GM23248 (cell line): Measurements from ENCODE around the gene PLXNA1. TPM values are rescaled to one million over a fixed set of nuclear protein-coding genes. Genes with fewer than 3 reads are reported as not detected.

ENCODE experiments used
- DNase-seq: peaks from one replicate; pipeline ENCODE4 v3.0.0-alpha.2; 2015
- H2AFZ ChIP-seq: fragments of 200-600 bp; sonication (generic); 2 replicates; pipeline ENCODE4 v1.6.1; 2016; ENCODE audit warnings: antibody characterized with exemption
- H3F3A ChIP-seq: fragments of 200-600 bp; sonication (generic); 2 replicates; pipeline ENCODE4 v1.6.1; 2016; ENCODE audit warnings: mild to moderate bottlenecking, antibody characterized with exemption, mixed run types; ENCODE audit not compliant: insufficient read depth
- H3K27ac ChIP-seq: fragments of 200-600 bp; sonication (generic); 2 replicates; pipeline ENCODE4 v1.5.1; 2016; ENCODE audit warnings: mild to moderate bottlenecking
- H3K27me3 ChIP-seq: fragments of 200-600 bp; sonication (generic); replicated peaks from 2 replicates; pipeline ENCODE4 v1.6.1; 2016; ENCODE audit warnings: mild to moderate bottlenecking; ENCODE audit not compliant: insufficient read depth
- H3K36me3 ChIP-seq: fragments of 200-600 bp; sonication (generic); 2 replicates; pipeline ENCODE4 v1.6.1; 2016; ENCODE audit warnings: low read depth, mild to moderate bottlenecking
- H3K4me1 ChIP-seq: fragments of 200-600 bp; sonication (generic); 2 replicates; pipeline ENCODE4 v1.6.1; 2016; ENCODE audit warnings: mild to moderate bottlenecking; ENCODE audit not compliant: insufficient read depth
- H3K4me2 ChIP-seq: fragments of 200-600 bp; sonication (generic); one replicate; pipeline ENCODE4 v1.6.1; 2016; ENCODE audit warnings: mild to moderate bottlenecking; ENCODE audit not compliant: unreplicated experiment
- H3K4me3 ChIP-seq: fragments of 200-600 bp; sonication (generic); 2 replicates; pipeline ENCODE4 v1.5.1; 2016; ENCODE audit warnings: mild to moderate bottlenecking
- H3K79me2 ChIP-seq: fragments of 200-600 bp; sonication (generic); 2 replicates; pipeline ENCODE4 v1.6.1; 2016; ENCODE audit warnings: mild to moderate bottlenecking; ENCODE audit not compliant: insufficient read depth
- H3K9ac ChIP-seq: fragments of 200-600 bp; sonication (generic); 2 replicates; pipeline ENCODE4 v1.6.1; 2016; ENCODE audit warnings: mild to moderate bottlenecking
- H3K9me2 ChIP-seq: fragments of 200-600 bp; sonication (generic); 2 replicates; pipeline ENCODE4 v1.6.1; 2016; ENCODE audit warnings: mixed run types, mild to moderate bottlenecking, moderate library complexity; ENCODE audit not compliant: insufficient read depth
- H3K9me3 ChIP-seq: fragments of 200-600 bp; sonication (generic); one replicate; pipeline ENCODE4 v1.6.1; 2017; ENCODE audit warnings: low read depth
- H4K20me1 ChIP-seq: fragments of 200-600 bp; sonication (generic); 2 replicates; pipeline ENCODE4 v1.6.0; 2016; ENCODE audit not compliant: insufficient read depth
- EZH2 ChIP-seq: fragments of 200-600 bp; sonication (generic); IDR thresholded peaks from 2 replicates; pipeline ENCODE4 v1.6.1; 2018; ENCODE audit warnings: antibody characterized with exemption, mild to moderate bottlenecking; ENCODE audit not compliant: insufficient read depth, poor library complexity, severe bottlenecking
- EZH2phosphoT487 ChIP-seq: fragments of 200-600 bp; sonication (generic); IDR thresholded peaks from 2 replicates; pipeline ENCODE4 v1.6.1; 2018; ENCODE audit warnings: antibody characterized with exemption, moderate library complexity, mild to moderate bottlenecking, low read depth; ENCODE audit not compliant: insufficient read depth
- WGBS, 2 experiments: methylation state at CpG; one replicate each; pipeline ENCODE4 v1.1.6; 2015 to 2017; ENCODE audit warnings: low lambda C conversion rate in 2 of 2, low coverage in 1 of 2; ENCODE audit errors: missing lambda C conversion rate in 2 of 2; 5-methylcytosine and 5-hydroxymethylcytosine counted together
- in situ Hi-C: fragments of 300-500 bp; cut with MboI; formaldehyde crosslinking; loops from 2 replicates; pipeline ENCODE4 v1.15.0; 2020
- polyA plus RNA-seq: library from polyadenylated mRNA; unstranded; fragments of >200 nt; fragmentation: Nextera tagmentation; extraction: Ambion mirVana; gene quantifications from 2 replicates; pipeline ENCODE4 v1.2.1, GENCODE V29; 2016
- total RNA-seq: library from RNA; depleted of rRNA; stranded (reverse); fragments of >200 nt; shearing (Covaris generic); gene quantifications from 2 replicates; pipeline ENCODE4 v1.2.3, GENCODE V29; 2014

PLXNA1 gene
- total and polyA plus RNA-seq, 2 experiments from 2014 or later, result 13.4 to 84.7 TPM

DNA sequence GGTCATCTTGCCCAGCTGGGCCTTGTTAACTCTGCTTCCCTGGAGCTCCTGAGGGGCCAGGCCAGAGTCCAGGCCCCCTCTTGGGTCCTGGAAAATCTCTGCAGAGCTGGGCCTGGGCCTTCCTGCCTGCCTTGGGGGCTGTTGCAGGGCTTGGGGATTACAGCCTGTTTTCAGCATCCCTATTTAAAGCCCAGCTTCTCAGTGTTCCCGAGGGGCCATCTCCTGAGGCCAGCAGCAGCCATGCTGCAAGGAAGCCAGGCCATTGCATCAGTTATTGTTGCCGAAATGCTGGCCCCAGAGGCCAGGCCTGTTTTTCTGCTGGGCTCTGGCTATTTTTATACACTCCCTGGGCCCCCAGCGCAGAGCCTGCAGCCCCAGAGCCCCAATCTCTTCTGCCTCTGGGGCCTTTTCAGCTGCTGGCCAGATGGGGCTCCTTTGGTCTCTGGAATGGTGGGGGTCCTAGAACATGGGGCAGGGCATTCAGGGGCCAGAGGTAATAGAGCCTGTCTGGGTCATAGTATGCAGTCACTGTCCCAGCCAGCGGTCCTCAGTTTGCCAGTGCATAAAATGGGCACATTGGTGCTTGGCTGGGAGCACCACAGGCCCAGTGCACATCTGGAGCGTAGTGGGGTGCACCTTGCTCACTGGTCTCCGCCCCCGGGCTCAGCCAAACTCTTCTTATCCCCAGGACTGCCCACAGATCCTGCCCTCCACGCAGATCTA lies 28.5 kb downstream of the PLXNA1 start:
- Histone ChIP-seq H3F3A (no peaks in the 10 kb centered on the region), H3K79me2 (peaks cover 6% of the 10 kb centered on the region), H3K4me2 (no peak overlapping the region), H3K4me3 (no peak overlapping the region), H3K9me2 (no peaks in the 10 kb centered on the region), H4K20me1 (no peaks in the 10 kb centered on the region), H3K36me3 (peaks cover 4% of the 10 kb centered on the region; the same call in 1 of the 2 replicates), H3K9ac (peak overlapping the region; percentile 59), H2AFZ (no peak overlapping the region), H3K27me3 (no peaks in the 10 kb centered on the region), H3K27ac (peak overlapping the region; percentile 39; the same call in 1 of the 2 replicates), H3K4me1 (0 out of 2 replicates have a peak, but pooled peaks cover 7% of the 10 kb centered on the region), H3K9me3 (no peaks in the 10 kb centered on the region)
- TF ChIP-seq EZH2phosphoT487 (no peak), EZH2 (no peak)
- peak; percentile 62 for DNase-seq
- 81 to 83% methylated on average over 8 of the region's 8 CpGs for WGBS, 2 experiments
- in situ Hi-C loops, result no loop called here

DNA sequence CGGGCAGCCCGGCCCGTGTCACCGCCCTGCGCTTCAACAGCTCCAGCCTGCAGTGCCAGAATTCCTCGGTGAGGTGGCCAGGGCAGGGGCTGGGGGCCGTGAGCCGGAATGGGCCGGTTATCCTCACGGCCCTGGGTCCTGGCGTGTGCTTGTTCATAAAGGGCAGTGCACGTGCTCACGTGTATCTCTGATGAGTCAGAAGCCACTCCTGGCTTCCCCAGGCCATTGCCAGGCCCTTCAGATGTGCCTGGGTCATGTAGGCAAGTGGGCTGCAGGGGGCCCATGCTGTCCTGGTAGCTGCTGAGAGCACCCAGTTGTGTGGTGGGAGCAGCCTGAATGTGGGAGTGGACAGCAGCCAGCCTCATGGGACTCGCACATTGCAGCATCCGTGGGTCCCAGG lies 29.2 kb downstream of the PLXNA1 start:
- 0 out of 2 replicates have a peak, but pooled peaks cover 7% of the 10 kb centered on the region for H3K4me1 ChIP-seq

DNA sequence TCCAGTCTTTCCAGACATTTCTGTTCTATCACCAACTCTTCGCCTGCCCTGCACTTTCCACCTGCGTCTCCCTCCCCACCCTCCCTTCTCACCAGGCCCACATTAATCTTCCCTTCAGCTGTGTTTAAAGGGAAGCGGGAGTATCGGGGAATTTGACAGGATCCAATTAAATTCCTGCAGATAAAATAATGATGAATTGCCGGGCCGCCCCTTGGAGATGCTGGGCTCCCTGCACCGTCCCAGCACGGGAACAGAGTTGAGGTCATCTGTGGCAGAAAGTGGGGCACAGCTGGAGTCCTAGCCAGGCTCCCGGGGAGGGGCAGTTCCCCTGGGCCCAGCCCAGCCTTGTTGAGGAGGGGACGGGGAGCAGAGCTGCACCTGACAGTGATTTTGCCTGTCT lies 30.3 kb downstream of the PLXNA1 start:
- no peaks in the 10 kb centered on the region for H3F3A ChIP-seq
- H2AFZ ChIP-seq, result no peak overlapping the region
- whole genome bisulfite sequencing, 2 experiments, result 82 to 83% methylated on average over 10 of the region's 10 CpGs
- no peak overlapping the region for H3K9ac ChIP-seq
- no peaks in the 10 kb centered on the region for H4K20me1 ChIP-seq
- H3K4me3 ChIP-seq, result no peak overlapping the region
- H3K27ac ChIP-seq, result no peak overlapping the region
- peaks cover 6% of the 10 kb centered on the region; the same call in 1 of the 2 replicates for H3K79me2 ChIP-seq
- H3K27me3 ChIP-seq, result no peaks in the 10 kb centered on the region
- TF ChIP-seq EZH2 (no peak), EZH2phosphoT487 (no peak)
- no peaks in the 10 kb centered on the region for H3K9me2 ChIP-seq
- no peak overlapping the region for H3K4me2 ChIP-seq
- in situ Hi-C loops, result no loop called here
- DNase-seq, result no peak
- peaks cover 4% of the 10 kb centered on the region; the same call in 1 of the 2 replicates for H3K36me3 ChIP-seq
- H3K4me1 ChIP-seq, result 0 out of 2 replicates have a peak, but pooled peaks cover 7% of the 10 kb centered on the region
- no peaks in the 10 kb centered on the region for H3K9me3 ChIP-seq

More for the DNA sequence above, 29.2 kb downstream of the PLXNA1 start:
- Histone ChIP-seq H3F3A (no peaks in the 10 kb centered on the region), H3K4me3 (no peak overlapping the region), H3K27ac (no peak overlapping the region), H3K4me2 (no peak overlapping the region), H3K9me2 (no peaks in the 10 kb centered on the region), H3K36me3 (peaks cover 4% of the 10 kb centered on the region; the same call in 1 of the 2 replicates), H3K79me2 (peaks cover 6% of the 10 kb centered on the region), H4K20me1 (no peaks in the 10 kb centered on the region), H3K27me3 (no peaks in the 10 kb centered on the region), H3K9ac (0 out of 2 replicates have a peak overlapping the region, but pooled peaks have one; percentile 59), H3K9me3 (no peaks in the 10 kb centered on the region), H2AFZ (no peak overlapping the region)
- no peak for TF ChIP-seq EZH2
- no peak for TF ChIP-seq EZH2phosphoT487
- WGBS, 2 experiments, result 82 to 88% methylated on average over 15 of the region's 15 CpGs
- peak; percentile 37 for DNase-seq
- in situ Hi-C loops, result no loop called here

DNA sequence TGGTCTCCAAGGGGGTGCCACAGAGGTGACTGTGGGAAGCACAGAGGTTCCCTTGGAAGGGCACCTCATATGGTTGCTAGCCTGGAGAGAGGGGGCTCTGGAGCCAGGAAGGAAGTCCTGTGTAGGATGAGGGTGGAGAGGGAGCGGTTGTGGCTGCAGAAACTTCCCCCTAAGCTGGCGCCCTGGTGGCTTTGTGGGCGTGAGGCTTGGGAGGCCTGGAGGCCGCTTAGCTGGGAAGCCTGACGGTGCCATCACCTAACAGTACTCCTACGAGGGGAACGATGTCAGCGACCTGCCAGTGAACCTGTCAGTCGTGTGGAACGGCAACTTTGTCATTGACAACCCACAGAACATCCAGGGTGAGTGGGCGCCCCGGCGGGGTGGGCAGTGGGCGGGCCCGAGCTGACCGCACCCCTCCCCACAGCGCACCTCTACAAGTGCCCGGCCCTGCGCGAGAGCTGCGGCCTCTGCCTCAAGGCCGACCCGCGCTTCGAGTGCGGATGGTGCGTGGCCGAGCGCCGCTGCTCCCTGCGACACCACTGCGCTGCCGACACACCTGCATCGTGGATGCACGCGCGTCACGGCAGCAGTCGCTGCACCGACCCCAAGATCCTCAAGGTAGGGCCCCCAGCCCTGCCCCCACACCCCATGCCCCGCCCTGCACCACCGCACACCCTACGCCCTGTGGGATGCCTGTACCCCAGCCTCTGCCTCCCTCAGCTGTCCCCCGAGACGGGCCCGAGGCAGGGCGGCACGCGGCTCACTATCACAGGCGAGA lies 31.0 kb downstream of the PLXNA1 start:
- Histone ChIP-seq H2AFZ (no peak overlapping the region), H3K27ac (no peak overlapping the region), H3K4me3 (no peak overlapping the region), H3K79me2 (peaks cover 6% of the 10 kb centered on the region; the same call in 1 of the 2 replicates), H3K36me3 (peaks cover 4% of the 10 kb centered on the region; the same call in 1 of the 2 replicates), H3K9me2 (no peaks in the 10 kb centered on the region), H3F3A (no peaks in the 10 kb centered on the region), H3K9ac (no peak overlapping the region), H3K4me2 (no peak overlapping the region), H3K27me3 (no peaks in the 10 kb centered on the region), H3K4me1 (0 out of 2 replicates have a peak, but pooled peaks cover 7% of the 10 kb centered on the region), H4K20me1 (no peaks in the 10 kb centered on the region), H3K9me3 (no peaks in the 10 kb centered on the region)
- in situ Hi-C loops, result no loop called here
- WGBS, 2 experiments, result 91 to 95% methylated on average over 11 to 50 of the region's 50 CpGs
- TF ChIP-seq EZH2phosphoT487 (no peak), EZH2 (no peak)
- DNase-seq, result no peak
